HG03045 (cell line): ENCODE results near the gene DPY19L3.
"Not testable (repeated sequence)": the region's sequence is repeated elsewhere in the genome, so short reads cannot be mapped to it uniquely, and the experiment has no call there.

Source experiments
- ATAC-seq: cut with Tn5 transposase; IDR thresholded peaks from one replicate; pipeline ENCODE4 v1.9.1; 2021; ENCODE audit warnings: mild to moderate bottlenecking, moderate library complexity; ENCODE audit not compliant: unreplicated experiment

The DPY19L3 gene

DNA sequence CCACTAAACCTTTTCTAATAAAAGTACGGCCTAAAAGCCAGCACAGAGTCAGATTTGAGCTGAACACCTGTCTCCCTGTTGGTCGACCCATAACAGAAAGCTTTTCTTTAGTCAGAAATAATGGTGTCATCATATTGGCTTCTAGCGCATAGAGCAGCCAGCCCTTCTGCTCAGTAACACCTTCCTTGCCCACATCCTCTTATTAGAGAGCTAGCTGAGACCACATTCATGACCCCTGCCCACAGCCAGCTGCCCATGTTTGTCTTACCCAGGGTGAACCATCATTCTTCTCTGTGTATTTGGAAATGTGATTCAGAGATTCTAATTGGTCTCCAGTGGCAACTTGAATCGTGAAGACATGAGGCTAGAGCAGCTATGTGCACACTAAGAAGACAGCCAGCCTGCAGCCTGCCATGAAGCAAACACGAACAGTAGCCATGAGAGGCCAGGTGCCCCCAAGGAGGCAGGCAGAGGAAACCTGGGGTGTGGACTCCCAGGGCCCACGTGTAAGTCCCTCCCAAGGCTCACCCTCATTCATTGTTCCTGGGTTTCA lies 93.2 kb downstream of the DPY19L3 start:
- ATAC-seq = no peak

DNA sequence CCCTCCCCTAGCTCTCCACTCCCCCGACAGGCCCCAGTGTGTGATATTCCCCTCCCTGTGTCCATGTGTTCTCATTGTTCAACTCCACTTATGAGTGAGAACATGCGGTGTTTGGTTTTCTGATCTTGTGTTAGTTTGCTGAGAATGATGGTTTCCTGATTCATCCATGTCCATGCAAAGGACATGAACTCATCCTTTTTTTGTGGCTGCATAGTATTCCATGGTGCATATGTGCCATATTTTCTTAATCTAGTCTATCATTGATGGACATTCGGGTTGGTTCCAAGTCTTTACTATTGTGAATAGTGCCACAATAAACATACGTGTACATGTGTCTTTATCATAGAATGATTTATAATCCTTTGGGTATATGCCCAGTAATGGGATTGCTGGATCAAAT lies 106.9 kb downstream of the DPY19L3 start:
- ATAC-seq = not testable (repeated sequence)

DNA sequence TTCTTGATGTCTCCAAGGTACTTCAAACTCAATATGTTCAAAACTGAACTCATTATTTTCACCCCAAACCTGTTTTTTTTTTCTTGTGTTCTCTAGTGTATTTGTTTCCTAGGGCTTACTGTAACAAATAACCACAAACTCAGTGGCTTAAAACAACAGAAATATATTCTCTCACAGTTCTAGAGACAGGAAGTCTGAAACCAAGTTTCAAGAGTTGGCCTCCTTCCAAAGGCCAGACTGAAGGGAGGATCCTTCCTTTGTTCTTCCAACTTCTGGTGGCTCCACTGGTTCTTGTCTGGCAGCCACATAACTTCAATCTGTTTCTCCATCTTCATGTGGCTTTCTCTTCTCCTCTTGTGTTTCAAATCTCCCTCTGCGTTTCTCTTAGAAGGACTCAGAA lies 113.5 kb downstream of the DPY19L3 start:
- no peak for ATAC-seq

DNA sequence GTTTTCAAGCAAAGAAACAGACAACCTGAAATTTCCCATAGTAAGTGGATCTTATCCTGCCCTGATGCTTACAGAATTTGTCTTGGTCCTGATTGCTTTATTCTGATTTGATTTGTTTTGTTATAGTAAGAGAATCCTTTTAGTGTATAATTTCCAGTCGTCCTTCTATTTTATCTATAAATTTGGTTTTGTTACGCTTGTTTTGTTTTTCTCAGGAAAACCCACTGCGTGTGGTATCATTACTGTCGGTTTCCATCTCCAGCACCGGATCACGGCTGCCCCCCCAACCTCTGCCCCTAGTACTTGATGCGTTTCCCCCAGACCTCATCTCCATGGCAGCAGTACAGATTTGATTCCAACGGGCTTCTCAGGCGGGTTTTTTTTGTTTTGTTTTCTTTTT lies 117.4 kb downstream of the DPY19L3 start:
- no peak for ATAC-seq

DNA sequence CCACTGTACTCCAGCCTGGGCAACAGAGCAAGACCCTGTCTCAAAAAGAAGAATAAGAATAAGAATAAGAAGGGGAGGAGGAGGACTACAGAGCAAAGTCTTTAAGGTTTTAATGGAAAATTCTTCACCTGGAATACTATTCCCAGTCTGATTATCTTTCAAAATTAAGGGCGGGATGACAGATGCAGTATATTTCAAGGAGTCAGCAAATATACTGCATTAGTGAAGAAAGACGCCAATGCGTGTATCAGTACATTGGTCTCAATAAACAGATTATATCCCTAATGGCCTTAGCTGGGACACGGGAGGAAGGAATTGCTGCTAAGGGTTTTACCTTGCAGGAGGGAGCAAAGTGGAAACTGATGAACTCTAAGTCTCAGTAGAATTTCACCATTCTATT lies 121.3 kb downstream of the DPY19L3 start:
- no peak for ATAC-seq

DNA sequence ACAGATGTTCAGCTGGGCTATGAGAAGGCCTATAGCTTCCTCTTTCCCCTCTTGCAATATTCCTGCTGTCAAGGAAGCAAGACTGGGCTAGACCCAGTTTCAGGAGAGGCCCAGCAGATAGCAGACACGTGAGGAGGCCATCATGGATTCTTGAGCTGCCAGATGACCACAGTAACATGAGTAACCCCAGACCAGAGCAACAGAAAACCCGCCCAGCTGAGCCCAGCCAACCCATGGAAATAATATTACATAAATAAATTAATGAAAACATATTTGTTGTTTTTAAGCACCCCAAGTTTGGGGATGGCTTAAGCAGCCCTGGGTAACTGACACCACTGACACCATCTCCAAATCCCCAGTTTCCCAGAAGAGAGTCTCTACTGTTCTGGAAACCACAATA lies 125.2 kb downstream of the DPY19L3 start:
- ATAC-seq = no peak

DNA sequence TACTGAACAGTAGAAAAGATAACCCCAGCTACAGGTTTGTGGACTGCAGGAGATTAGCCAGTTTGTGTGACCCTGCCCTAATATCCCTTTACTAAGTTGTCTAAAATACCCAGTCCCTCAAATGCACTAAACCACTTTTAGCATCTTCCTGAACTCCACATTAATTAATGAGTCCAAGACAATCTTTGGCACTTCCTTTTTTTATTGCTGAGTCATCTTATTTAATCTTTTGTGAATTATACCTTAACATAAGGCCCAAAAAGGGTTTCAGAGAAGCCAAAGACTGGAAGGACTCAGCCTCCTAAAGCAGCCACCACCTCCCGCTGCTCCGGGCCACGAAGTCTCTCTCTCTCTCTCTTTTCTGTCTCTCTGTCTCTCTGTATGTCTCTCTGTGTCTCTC lies 126.7 kb downstream of the DPY19L3 start:
- ATAC-seq = no peak
